Stimulated activated CD8-positive, alpha-beta memory T cell treated with anti-CD3 and anti-CD28 coated beads, Interleukin-4, amount 100 ng/mL, for 1 hour (primary cell): ENCODE data around the gene TSPAN31.

Experiments
- DNase-seq, 2 donors: peaks; one replicate each; pipeline ENCODE4 v3.0.0-alpha.2; 2020; ENCODE audit warnings: low read depth in 2 of 2, low spot score in 1 of 2

Gene TSPAN31

GRCh38 chr12:57735198-57735855 is 9.5 kb upstream of the TSPAN31 start:
- DNase-seq = no peak

DNA sequence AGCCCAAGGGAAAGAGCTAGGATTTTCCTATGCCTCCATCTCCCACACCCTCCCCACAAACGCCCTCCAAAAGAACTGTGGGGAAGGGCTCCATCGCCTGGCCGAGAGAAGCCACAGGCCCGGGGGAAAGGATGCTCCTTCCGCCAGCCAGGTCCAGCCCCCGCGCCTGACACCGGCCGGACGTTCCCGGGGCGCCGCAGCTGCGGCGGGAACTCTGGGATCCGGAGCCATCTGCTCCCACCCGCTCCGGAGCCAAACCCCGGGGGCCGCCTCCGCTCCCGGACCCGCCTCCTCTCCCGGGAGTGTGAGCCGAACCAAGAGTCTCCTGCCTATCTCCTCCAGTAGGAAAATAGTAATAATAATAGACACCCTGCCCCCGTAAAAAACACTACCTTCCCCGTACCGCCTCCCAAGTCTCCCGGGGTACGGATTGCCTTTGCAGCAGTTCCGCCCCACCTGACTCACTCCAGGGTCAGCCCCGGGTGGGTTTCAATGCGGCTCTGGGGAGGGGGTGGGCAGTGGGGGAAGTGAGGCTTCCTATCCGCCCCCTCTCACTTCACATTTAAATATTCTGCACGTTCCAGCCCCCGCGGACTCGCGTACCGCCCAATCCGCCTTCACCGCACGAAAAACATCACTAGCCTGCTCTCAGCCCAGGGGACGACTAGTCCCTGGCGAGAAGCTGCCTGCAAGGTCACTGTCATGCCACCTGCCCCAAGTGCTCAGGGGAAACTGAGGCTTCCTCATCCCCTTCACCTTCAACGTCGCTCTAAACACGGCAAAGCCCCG is 8.7 kb upstream of the TSPAN31 start:
- no peak for DNase-seq

GRCh38 chr12:57736741-57737466 is 7.9 kb upstream of the TSPAN31 start:
- no peak for DNase-seq

DNA sequence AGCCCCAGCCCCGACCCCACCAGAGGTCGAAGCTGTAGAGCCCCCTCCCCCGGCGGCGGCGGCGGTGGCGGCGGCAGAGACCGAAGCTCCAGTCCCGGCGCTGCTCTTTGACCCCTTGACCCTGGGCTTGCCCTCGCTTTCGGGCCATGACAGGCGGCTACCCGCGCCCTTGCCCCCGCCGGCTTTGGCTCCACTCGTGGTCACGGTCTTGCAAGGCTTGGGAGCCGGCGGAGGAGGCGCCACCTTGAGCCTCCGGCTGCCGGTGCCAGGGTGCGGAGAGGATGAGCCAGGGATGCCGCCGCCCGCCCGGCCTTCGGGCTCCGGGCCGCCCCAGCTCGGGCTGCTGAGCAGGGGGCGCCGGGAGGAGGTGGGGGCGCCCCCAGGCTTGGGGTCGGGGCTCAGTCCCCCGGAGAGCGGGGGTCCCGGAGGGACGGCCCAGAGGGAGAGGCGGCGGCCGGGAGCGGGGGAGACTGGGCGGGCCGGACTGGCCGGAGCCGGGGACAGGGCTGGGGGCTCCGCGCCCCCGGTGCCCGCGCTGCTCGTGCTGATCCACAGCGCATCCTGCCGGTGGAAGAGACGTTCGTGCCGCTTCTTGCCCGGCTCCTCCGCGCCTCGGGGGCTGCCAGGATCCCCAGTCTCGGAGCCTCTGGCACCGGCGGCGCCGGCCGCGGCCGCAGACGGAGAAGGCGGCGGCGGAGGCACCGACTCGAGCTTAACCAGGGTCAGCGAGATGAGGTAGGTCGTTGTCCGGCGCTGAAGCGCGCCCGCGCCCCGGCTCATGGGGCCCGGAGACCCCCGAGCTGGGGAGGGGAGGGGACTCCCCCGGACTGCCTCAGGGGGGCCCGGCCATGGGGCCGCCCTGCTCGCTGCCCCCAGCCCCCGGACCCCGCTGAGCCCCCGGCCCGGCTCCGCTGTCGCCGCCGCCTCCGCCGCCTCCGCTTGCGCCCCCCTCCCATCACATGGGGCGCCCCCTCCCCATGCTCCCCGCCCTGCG is 7.1 kb upstream of the TSPAN31 start:
- DNase-seq = no peak

GRCh38 chr12:57738661-57739237 is 6.1 kb upstream of the TSPAN31 start, which contains the start of gene AGAP2:
TSS of gene AGAP2 (minus strand) at chr12:57738742. CDS start at chr12:57738246, 496 bp downstream.
- no peak for DNase-seq

GRCh38 chr12:57739387-57739786 is 5.5 kb upstream of the TSPAN31 start:
- DNase-seq = no peak

GRCh38 chr12:57739914-57740538 is 4.8 kb upstream of the TSPAN31 start:
- DNase-seq = no peak

- DNase-seq = peak; percentile 46 to 68
Measured at GRCh38 chr12:57740656-57741412, 4.0 kb upstream of the TSPAN31 start.

GRCh38 chr12:57741413-57741789 is 3.4 kb upstream of the TSPAN31 start:
- no peak for DNase-seq

GRCh38 chr12:57741844-57742738 is 2.7 kb upstream of the TSPAN31 start:
- peak; percentile 50 to 66 for DNase-seq

GRCh38 chr12:57743769-57744168 is 1.1 kb upstream of the TSPAN31 start:
- no peak for DNase-seq

DNA sequence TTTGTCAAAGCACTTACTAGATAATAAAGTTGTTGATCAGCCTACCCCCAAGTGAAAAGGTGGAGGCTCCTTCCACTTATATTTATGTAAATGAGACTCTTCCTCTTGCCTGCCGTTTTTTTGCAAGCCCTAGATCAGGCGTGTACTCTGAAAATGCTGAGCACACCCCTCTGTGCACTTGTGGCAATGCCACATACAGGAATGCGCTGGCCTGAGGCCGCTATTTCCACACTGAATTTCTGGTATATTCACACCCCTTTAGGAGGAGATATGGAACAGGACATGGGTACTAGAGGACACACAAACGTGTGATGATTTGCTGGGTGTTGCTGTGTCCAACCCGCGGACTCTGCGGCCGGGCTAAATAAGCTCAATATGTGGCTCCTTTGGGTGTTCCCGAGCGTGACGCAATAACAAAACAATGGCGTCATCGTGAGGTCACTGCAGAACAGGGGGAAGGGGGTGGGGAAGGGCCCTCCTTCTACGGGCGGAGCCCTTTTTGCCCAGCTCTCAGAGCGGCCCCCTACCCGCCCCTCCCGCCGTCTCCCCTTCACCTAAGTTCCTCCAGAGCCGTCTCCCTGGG is 554 bp upstream of the TSPAN31 start:
- DNase-seq = peak in 1 of 2 donors; percentile 49

DNA sequence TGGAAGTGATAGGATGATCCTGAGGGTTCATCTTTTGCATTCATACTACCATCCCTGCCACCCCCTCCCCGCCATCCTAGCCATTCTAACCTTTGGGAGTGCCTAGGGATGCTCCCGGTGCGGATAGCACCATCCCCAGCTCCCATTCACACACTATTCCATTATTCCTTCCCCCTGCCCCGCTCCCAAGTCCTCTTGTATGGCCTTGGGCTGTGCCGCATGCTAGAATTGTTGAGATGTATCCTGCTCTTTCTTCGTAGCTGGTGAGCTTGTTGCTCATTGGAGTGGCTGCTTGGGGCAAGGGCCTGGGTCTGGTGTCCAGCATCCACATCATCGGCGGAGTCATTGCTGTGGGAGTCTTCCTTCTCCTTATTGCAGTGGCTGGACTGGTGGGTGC is 644 bp downstream of the TSPAN31 start:
- DNase-seq = no peak

- no peak for DNase-seq
Measured at GRCh38 chr12:57746025-57746424, 1.2 kb downstream of the TSPAN31 start.

DNA sequence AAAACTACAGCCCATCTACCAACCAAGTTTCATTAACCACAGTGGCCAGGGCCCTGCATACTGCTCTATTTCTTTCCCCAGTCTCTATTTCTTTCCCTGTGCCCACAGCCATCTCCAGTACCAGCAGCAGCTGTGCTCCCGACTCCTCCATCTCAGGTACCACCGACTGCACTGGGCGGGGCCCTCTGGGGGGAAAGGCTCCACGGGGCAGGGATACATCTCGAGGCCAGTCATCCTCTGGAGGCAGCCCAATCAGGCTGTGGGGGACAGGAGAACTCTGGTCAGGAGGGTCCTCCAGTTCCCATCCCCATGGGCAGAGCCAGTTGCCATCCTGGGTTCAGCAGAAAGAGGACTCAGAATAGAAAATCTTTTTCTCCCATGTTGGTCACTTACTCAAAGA is 4.2 kb downstream of the TSPAN31 start:
- DNase-seq = no peak

- no peak for DNase-seq
Measured at GRCh38 chr12:57750561-57751431, 6.0 kb downstream of the TSPAN31 start.

DNA sequence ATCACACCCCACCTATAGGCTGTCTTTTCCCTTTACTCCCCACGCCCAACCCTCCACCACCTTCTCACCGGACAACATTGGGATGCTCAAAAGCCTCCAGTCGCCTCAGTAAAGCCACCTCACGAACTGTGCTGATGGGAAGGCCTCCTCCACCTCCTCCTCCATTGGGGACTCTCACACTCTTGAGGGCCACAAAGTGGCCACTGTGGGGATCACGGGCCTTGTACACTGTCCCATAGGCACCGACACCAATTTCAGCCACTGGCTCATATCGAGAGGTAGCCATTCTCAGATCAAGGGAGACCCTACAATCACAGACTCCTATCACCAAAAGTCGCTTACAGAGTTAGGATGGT is 6.6 kb downstream of the TSPAN31 start:
- no peak for DNase-seq
